IMR-90 (cell line): ENCODE data around the gene KLK6. TPM values are rescaled to one million over a fixed set of nuclear protein-coding genes. Genes with fewer than 3 reads are reported as not detected.

ENCODE experiments used
- ATAC-seq: fragments of 200-7000 bp; cut with Tn5 transposase; 2 replicates; pipeline ENCODE4 v1.9.1; 2020; ENCODE audit warnings: low read depth, mild to moderate bottlenecking, moderate library complexity
- BruUV-seq: library from RNA; stranded (reverse); fragments of 400-500 nt; replicated peaks from 2 replicates; lab custom pipeline; 2021; lab: Mats Ljungman, UMichigan
- CTCF ChIA-PET: fragments of 300-600 bp; formaldehyde crosslinking; extraction: SDS; loops from one replicate; lab custom pipeline; 2021; ENCODE audit warnings: antibody characterized with exemption; lab: Yijun Ruan, JAX
- POLR2A ChIA-PET: fragments of 300-600 bp; sonication (Branson Sonifier 250); formaldehyde crosslinking; loops from one replicate; lab custom pipeline; 2022; ENCODE audit warnings: antibody characterized with exemption; ENCODE audit not compliant: unreplicated experiment; lab: Charles Lee
- DNase-seq: peaks from one replicate; pipeline ENCODE4 v3.0.0; 2013
- H2AFZ ChIP-seq: replicated peaks from 2 replicates; pipeline ENCODE3; 2013; ENCODE audit warnings: low read length, mild to moderate bottlenecking; ENCODE audit not compliant: poor library complexity
- H2AK5ac ChIP-seq: 2 replicates; pipeline ENCODE4 v1.6.1; 2013; ENCODE audit warnings: low read depth, low read length, inconsistent platforms
- H2AK9ac ChIP-seq: replicated peaks from 2 replicates; pipeline ENCODE3; 2013; ENCODE audit warnings: mild to moderate bottlenecking, low read depth, low read length, moderate library complexity; ENCODE audit not compliant: poor library complexity
- H2BK120ac ChIP-seq: 2 replicates; pipeline ENCODE4 v1.6.1; 2013; ENCODE audit warnings: low read depth, low read length, inconsistent platforms
- H2BK15ac ChIP-seq: 3 replicates; pipeline ENCODE4 v1.6.1; 2013; ENCODE audit warnings: low read depth, low read length, inconsistent platforms
- H2BK20ac ChIP-seq: 2 replicates; pipeline ENCODE4 v1.6.1; 2013; ENCODE audit warnings: low read depth, mild to moderate bottlenecking, inconsistent platforms, low read length, moderate library complexity
- H2BK5ac ChIP-seq: 2 replicates; pipeline ENCODE4 v1.6.1; 2013; ENCODE audit warnings: mild to moderate bottlenecking, low read depth, low read length, inconsistent platforms; ENCODE audit not compliant: poor library complexity, severe bottlenecking
- H3K14ac ChIP-seq: replicated peaks from 2 replicates; pipeline ENCODE4 v1.6.1; 2013; ENCODE audit warnings: low read depth, low read length, inconsistent platforms
- H3K18ac ChIP-seq: 2 replicates; pipeline ENCODE4 v1.6.1; 2013; ENCODE audit warnings: low read depth, low read length, control low read depth
- H3K23ac ChIP-seq: 2 replicates; pipeline ENCODE4 v1.6.1; 2013; ENCODE audit warnings: low read depth, low read length, inconsistent platforms
- H3K27ac ChIP-seq: 2 replicates; pipeline ENCODE4 v1.5.1; 2013; ENCODE audit warnings: mild to moderate bottlenecking, control low read depth, low read length; ENCODE audit not compliant: insufficient read depth
- H3K27me3 ChIP-seq: 2 replicates; pipeline ENCODE4 v1.6.1; 2013; ENCODE audit warnings: low read length; ENCODE audit not compliant: control insufficient read depth, insufficient read depth
- H3K36me3 ChIP-seq: 2 replicates; pipeline ENCODE4 v1.6.1; 2013; ENCODE audit warnings: low read length, mixed read lengths; ENCODE audit not compliant: control insufficient read depth, insufficient read depth
- H3K4ac ChIP-seq: 2 replicates; pipeline ENCODE4 v1.6.1; 2013; ENCODE audit warnings: low read depth, low read length, inconsistent platforms
- H3K4me1 ChIP-seq: 2 replicates; pipeline ENCODE4 v1.6.1; 2013; ENCODE audit warnings: low read length, mixed read lengths; ENCODE audit not compliant: control insufficient read depth, insufficient read depth
- H3K4me2 ChIP-seq: 2 replicates; pipeline ENCODE4 v1.6.1; 2013; ENCODE audit warnings: low read depth, mild to moderate bottlenecking, control low read depth, low read length, moderate library complexity
- H3K4me3 ChIP-seq: 2 replicates; pipeline ENCODE4 v1.5.1; 2013; ENCODE audit warnings: low read depth, mild to moderate bottlenecking, control low read depth, low read length, moderate library complexity; ENCODE audit not compliant: insufficient read depth
- H3K56ac ChIP-seq: 2 replicates; pipeline ENCODE4 v1.6.1; 2013; ENCODE audit warnings: low read length, inconsistent platforms; ENCODE audit not compliant: insufficient read depth; ENCODE audit errors: extremely low read depth
- H3K79me1 ChIP-seq, 2 experiments: 2 replicates each; pipeline ENCODE4 v1.6.1; 2013; ENCODE audit warnings: low read length in 2 of 2, inconsistent platforms in 1 of 2, low read depth in 1 of 2
- H3K9ac ChIP-seq: 2 replicates; pipeline ENCODE4 v1.6.1; 2013; ENCODE audit warnings: low read depth, low read length, control low read depth
- H3K9me1 ChIP-seq: 2 replicates; pipeline ENCODE4 v1.6.1; 2013; ENCODE audit warnings: low read length, inconsistent platforms; ENCODE audit not compliant: insufficient read depth
- H3K9me3 ChIP-seq: 2 replicates; pipeline ENCODE4 v1.6.1; 2013; ENCODE audit warnings: low read length; ENCODE audit not compliant: control insufficient read depth, insufficient read depth
- H4K20me1 ChIP-seq: 2 replicates; pipeline ENCODE4 v1.6.1; 2013; ENCODE audit warnings: low read length, inconsistent platforms; ENCODE audit not compliant: insufficient read depth
- H4K5ac ChIP-seq: 2 replicates; pipeline ENCODE4 v1.6.1; 2013; ENCODE audit warnings: mild to moderate bottlenecking, low read depth, low read length, control low read depth
- H4K8ac ChIP-seq, 2 experiments: 2 replicates each; pipeline ENCODE4 v1.6.1; 2013; ENCODE audit warnings: low read depth in 2 of 2, low read length in 2 of 2, control low read depth in 1 of 2, inconsistent platforms in 1 of 2
- H4K91ac ChIP-seq: 2 replicates; pipeline ENCODE4 v1.6.1; 2013; ENCODE audit warnings: low read depth, low read length, inconsistent platforms; ENCODE audit not compliant: insufficient read depth
- FOS ChIP-seq: fragments of 150-350 bp; IDR thresholded peaks from 2 replicates; pipeline ENCODE4 v1.6.1; 2016; ENCODE audit warnings: low read depth, low read length
- RFX5 ChIP-seq: IDR thresholded peaks from 2 replicates; pipeline ENCODE4 v1.8.0; 2012; ENCODE audit warnings: low read depth, mild to moderate bottlenecking, low read length, moderate library complexity
- SMC3 ChIP-seq: fragments of 150-350 bp; IDR thresholded peaks from 2 replicates; pipeline ENCODE4 v1.6.1; 2016; ENCODE audit warnings: low read depth, mild to moderate bottlenecking, antibody characterized with exemption, low read length, moderate library complexity
- WGBS, 2 experiments: methylation state at CpG; one replicate each; pipeline versions ENCODE4 v1.1.5 to v1.1.7; 2013; ENCODE audit warnings: missing lambda C conversion rate in 2 of 2; ENCODE audit not compliant: insufficient read length in 1 of 2; ENCODE audit errors: extremely low coverage in 2 of 2; 5-methylcytosine and 5-hydroxymethylcytosine counted together
- dilution Hi-C: fragments of 300-500 bp; cut with HindIII; formaldehyde crosslinking; loops from one replicate; pipeline ENCODE4 v1.14.3; 2018; ENCODE audit warnings: low sequenced_read_pairs; ENCODE audit not compliant: unreplicated experiment
- in situ Hi-C: fragments of 300-500 bp; cut with MboI; formaldehyde crosslinking; loops from 3 replicates; pipeline ENCODE4 v1.14.3; 2019; ENCODE audit warnings: low sequenced_read_pairs, inconsistent platforms, mixed read lengths
- intact Hi-C: fragments of 100-400 bp; cut with micrococcal nuclease; formaldehyde crosslinking; loops from 2 replicates; pipeline ENCODE4 v1.10.0; 2022
- polyA plus RNA-seq, 3 experiments: library from polyadenylated mRNA; depleted of rRNA; stranded (reverse); fragments of >200 nt; gene quantifications; 2 replicates each; pipeline ENCODE4 v1.2.3, GENCODE V29; 2012; ENCODE audit warnings: low replicate concordance in 1 of 3
- total RNA-seq: library from RNA; depleted of rRNA; stranded (reverse); fragments of >200 nt; gene quantifications from 2 replicates; pipeline ENCODE4 v1.2.3, GENCODE V29; 2012

KLK6 gene
- total and polyA plus RNA-seq, 2 of the 4 experiments (the other 2 are of a cell fraction) = not detected

- H3K79me1 ChIP-seq = no peaks in the 10 kb centered on the region
- no peaks in the 10 kb centered on the region for H3K27me3 ChIP-seq
- no peak overlapping the region for H3K4ac ChIP-seq
- ChIA-PET POLR2A (no interaction called here), CTCF (no interaction called here)
- H2BK120ac ChIP-seq = no peak overlapping the region
- no peak overlapping the region for H3K27ac ChIP-seq
- no peak overlapping the region for H4K91ac ChIP-seq
- BruUV-seq = no TSS peak
- H2AK9ac ChIP-seq = no peak overlapping the region
- no peak overlapping the region for H2BK15ac ChIP-seq
- no peak overlapping the region for H3K4me3 ChIP-seq
- WGBS, 2 experiments = 40% methylated on average over 2 of the region's 4 CpGs; no CpG with 5 or more reads in 1 of the 2 experiments
- no peak overlapping the region for H2AK5ac ChIP-seq
- no peak overlapping the region for H3K56ac ChIP-seq
- dilution Hi-C loops (no loop called here), intact Hi-C loops (no loop called here), in situ Hi-C loops (no loop called here)
- H3K14ac ChIP-seq = no peak overlapping the region
- H3K18ac ChIP-seq = no peak overlapping the region
- no peak for ATAC-seq
- H2BK5ac ChIP-seq = no peak overlapping the region
- H4K5ac ChIP-seq = no peak overlapping the region
- peaks cover 14% of the 10 kb centered on the region for H3K9me3 ChIP-seq
- H3K9me1 ChIP-seq = no peaks in the 10 kb centered on the region
- H3K9ac ChIP-seq = no peak overlapping the region
- H3K36me3 ChIP-seq = no peaks in the 10 kb centered on the region
- H4K20me1 ChIP-seq = no peaks in the 10 kb centered on the region; the same call in 1 of the 2 replicates
- no peak overlapping the region for H3K4me2 ChIP-seq
- no peak overlapping the region for H2BK20ac ChIP-seq
- no peak for DNase-seq
- H3K23ac ChIP-seq = no peak overlapping the region
- TF ChIP-seq FOS = no peak
- TF ChIP-seq RFX5 = no peak
- TF ChIP-seq SMC3 = no peak
- no peaks in the 10 kb centered on the region for H3K4me1 ChIP-seq
- no peak overlapping the region for H4K8ac ChIP-seq
- no peak overlapping the region for H2AFZ ChIP-seq
These were observed 29.3 kb upstream of the KLK6 start for GRCh38 chr19:50998686-50999085.
